ENCODE data around the gene EXOC4.

EXOC4 gene

GRCh38 chr7:133662830-133663229 is 410.0 kb downstream of the EXOC4 start:
- TF ChIP-seq CTCF (IDR thresholded peaks at IDR 0.05; ENCODE audit: low read depth, low read length): no peak
- no peak for DNase-seq (ENCODE audit: extremely low read depth, low read depth)

GRCh38 chr7:133664528-133664927 is 411.6 kb downstream of the EXOC4 start:
- TF ChIP-seq CTCF (IDR thresholded peaks at IDR 0.05; ENCODE audit: low read depth, low read length): no peak
- no peak for DNase-seq (ENCODE audit: extremely low read depth, low read depth)

- no peak for TF ChIP-seq CTCF (IDR thresholded peaks at IDR 0.05; ENCODE audit: low read depth, low read length)
- DNase-seq (ENCODE audit: extremely low read depth, low read depth): no peak
Observed at GRCh38 chr7:133668296-133669060, 415.6 kb downstream of the EXOC4 start.

- TF ChIP-seq CTCF (IDR thresholded peaks at IDR 0.05; ENCODE audit: low read depth, low read length): no peak
- DNase-seq (ENCODE audit: extremely low read depth, low read depth): no peak
Observed at GRCh38 chr7:133669061-133669455, 416.2 kb downstream of the EXOC4 start.

- no peak for TF ChIP-seq CTCF (IDR thresholded peaks at IDR 0.05; ENCODE audit: low read depth, low read length)
- no peak for DNase-seq (ENCODE audit: extremely low read depth, low read depth)
Observed at GRCh38 chr7:133670250-133670649, 417.4 kb downstream of the EXOC4 start.

- TF ChIP-seq CTCF (IDR thresholded peaks at IDR 0.05; ENCODE audit: low read depth, low read length): no peak
- no peak for DNase-seq (ENCODE audit: extremely low read depth, low read depth)
Observed at GRCh38 chr7:133672866-133673265, 420.0 kb downstream of the EXOC4 start.

GRCh38 chr7:133674079-133674763 is 421.3 kb downstream of the EXOC4 start:
- DNase-seq (ENCODE audit: extremely low read depth, low read depth): no peak
- TF ChIP-seq CTCF (IDR thresholded peaks at IDR 0.05; ENCODE audit: low read depth, low read length): no peak

Measured in AG09319 (cell line).